ENCODE data around the gene TMEM240. TPM values are rescaled to one million over a fixed set of nuclear protein-coding genes. Genes with fewer than 3 reads are reported as not detected.

The TMEM240 gene
- total and polyA plus RNA-seq, 9 of the 15 experiments (the other 6 are each of a cell fraction or from before 2014, with no cell fraction given), result 0.24 to 2.0 (median 0.69) TPM; not detected in 5

DNA sequence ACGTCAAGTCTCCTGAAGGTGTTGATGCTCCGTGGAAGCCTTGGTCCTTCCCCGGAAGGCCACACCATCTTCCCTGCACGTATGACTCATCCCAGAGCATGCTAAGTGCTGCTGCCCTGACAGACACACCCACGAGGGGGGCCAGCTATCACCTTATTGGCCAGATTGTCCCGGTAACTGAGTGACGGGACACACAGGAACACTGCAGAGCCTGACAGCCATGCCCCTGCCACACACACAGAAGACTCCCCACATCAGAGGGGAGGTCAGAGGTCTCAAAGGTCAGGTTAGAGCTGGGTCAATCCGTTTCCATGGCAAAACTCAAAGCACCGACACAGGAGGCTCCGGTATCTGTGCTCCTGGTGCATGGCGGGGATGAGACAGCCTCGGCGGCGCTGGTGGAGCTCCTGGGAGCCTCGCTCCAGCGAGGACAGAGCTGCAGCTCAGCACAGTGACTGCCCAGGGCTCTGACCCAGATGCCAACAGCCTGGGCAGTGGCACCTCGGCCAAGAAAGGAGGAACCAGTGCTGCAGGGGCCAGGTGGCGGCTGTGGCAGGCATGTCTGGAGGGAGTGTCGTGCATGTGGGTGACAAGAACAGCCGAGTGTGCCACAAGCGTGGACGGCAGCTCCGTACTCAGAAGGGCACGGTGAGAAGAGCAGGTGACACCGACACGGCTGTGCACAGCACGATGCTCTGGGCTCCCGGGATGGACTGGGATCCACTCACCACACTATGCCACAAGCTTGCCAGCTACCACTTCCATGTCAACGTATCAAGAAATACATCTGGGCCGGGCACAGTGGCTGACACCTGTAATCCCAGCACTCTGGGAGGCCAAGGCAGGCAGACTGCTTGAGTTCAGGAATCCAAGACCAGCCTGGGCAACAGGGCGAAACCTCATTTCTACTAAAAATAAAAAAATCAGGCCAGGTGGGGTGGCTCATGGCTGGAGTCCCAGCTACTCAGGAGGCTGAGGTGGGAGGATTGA, 14.8 kb upstream of the TMEM240 start (continued):
- TF ChIP-seq, protein P1, sequence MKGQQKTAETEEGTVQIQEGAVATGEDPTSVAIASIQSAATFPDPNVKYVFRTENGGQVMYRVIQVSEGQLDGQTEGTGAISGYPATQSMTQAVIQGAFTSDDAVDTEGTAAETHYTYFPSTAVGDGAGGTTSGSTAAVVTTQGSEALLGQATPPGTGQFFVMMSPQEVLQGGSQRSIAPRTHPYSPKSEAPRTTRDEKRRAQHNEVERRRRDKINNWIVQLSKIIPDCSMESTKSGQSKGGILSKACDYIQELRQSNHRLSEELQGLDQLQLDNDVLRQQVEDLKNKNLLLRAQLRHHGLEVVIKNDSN (CRISPR knock-in tag; IDR thresholded peaks at IDR 0.05), result peak; percentile 69
- TF ChIP-seq, protein P2, sequence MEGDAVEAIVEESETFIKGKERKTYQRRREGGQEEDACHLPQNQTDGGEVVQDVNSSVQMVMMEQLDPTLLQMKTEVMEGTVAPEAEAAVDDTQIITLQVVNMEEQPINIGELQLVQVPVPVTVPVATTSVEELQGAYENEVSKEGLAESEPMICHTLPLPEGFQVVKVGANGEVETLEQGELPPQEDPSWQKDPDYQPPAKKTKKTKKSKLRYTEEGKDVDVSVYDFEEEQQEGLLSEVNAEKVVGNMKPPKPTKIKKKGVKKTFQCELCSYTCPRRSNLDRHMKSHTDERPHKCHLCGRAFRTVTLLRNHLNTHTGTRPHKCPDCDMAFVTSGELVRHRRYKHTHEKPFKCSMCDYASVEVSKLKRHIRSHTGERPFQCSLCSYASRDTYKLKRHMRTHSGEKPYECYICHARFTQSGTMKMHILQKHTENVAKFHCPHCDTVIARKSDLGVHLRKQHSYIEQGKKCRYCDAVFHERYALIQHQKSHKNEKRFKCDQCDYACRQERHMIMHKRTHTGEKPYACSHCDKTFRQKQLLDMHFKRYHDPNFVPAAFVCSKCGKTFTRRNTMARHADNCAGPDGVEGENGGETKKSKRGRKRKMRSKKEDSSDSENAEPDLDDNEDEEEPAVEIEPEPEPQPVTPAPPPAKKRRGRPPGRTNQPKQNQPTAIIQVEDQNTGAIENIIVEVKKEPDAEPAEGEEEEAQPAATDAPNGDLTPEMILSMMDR (IDR thresholded peaks at IDR 0.05 in 2 of 3, conservative IDR thresholded peaks at IDR 0.05 in 1 of 3; ENCODE audit: insufficient read depth in 2 of 3, low read depth in 1 of 3, low read length in 3 of 3), result no peak
- TF ChIP-seq KDM1A (IDR thresholded peaks at IDR 0.05) (peak in 1 of 2 experiments; percentile 9; a peak in 1 of 4 replicates), TCFL5 (CRISPR knock-in tag; conservative IDR thresholded peaks at IDR 0.05) (no peak), CBX1 (IDR thresholded peaks at IDR 0.05; ENCODE audit: low read depth) (no peak), ARID1B (IDR thresholded peaks at IDR 0.05) (0 out of 2 replicates have a peak, but pooled peaks have one; percentile 13), ZNF165 (CRISPR knock-in tag; IDR thresholded peaks at IDR 0.05; ENCODE audit: borderline replicate concordance) (no peak), FOXJ2 (tag; IDR thresholded peaks at IDR 0.05) (no peak), ADNP (tag; IDR thresholded peaks at IDR 0.05) (no peak), KLF16 (IDR thresholded peaks at IDR 0.05) (no peak), NFRKB (IDR thresholded peaks at IDR 0.05; ENCODE audit: low read depth) (no peak), BRF1 (IDR thresholded peaks at IDR 0.05; ENCODE audit: borderline replicate concordance, extremely low read depth, insufficient read length) (no peak), ATF1 (CRISPR knock-in tag; IDR thresholded peaks at IDR 0.05) (no peak), ATF1 (tag; IDR thresholded peaks at IDR 0.05) (no peak)
- TF ChIP-seq, protein P3, sequence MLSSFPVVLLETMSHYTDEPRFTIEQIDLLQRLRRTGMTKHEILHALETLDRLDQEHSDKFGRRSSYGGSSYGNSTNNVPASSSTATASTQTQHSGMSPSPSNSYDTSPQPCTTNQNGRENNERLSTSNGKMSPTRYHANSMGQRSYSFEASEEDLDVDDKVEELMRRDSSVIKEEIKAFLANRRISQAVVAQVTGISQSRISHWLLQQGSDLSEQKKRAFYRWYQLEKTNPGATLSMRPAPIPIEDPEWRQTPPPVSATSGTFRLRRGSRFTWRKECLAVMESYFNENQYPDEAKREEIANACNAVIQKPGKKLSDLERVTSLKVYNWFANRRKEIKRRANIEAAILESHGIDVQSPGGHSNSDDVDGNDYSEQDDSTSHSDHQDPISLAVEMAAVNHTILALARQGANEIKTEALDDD (IDR thresholded peaks at IDR 0.05), result no peak
- TF ChIP-seq, protein P4, sequence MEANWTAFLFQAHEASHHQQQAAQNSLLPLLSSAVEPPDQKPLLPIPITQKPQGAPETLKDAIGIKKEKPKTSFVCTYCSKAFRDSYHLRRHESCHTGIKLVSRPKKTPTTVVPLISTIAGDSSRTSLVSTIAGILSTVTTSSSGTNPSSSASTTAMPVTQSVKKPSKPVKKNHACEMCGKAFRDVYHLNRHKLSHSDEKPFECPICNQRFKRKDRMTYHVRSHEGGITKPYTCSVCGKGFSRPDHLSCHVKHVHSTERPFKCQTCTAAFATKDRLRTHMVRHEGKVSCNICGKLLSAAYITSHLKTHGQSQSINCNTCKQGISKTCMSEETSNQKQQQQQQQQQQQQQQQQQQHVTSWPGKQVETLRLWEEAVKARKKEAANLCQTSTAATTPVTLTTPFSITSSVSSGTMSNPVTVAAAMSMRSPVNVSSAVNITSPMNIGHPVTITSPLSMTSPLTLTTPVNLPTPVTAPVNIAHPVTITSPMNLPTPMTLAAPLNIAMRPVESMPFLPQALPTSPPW (CRISPR knock-in tag; IDR thresholded peaks at IDR 0.05), result peak; percentile 51; the same call in 1 of the 2 replicates
- TF ChIP-seq, protein P5, sequence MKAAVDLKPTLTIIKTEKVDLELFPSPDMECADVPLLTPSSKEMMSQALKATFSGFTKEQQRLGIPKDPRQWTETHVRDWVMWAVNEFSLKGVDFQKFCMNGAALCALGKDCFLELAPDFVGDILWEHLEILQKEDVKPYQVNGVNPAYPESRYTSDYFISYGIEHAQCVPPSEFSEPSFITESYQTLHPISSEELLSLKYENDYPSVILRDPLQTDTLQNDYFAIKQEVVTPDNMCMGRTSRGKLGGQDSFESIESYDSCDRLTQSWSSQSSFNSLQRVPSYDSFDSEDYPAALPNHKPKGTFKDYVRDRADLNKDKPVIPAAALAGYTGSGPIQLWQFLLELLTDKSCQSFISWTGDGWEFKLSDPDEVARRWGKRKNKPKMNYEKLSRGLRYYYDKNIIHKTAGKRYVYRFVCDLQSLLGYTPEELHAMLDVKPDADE (conservative IDR thresholded peaks at IDR 0.05; ENCODE audit: control insufficient read depth, low read depth, low read length), result no peak
